Left renal pelvis (tissue), 4 donors: ENCODE data around the gene PIK3CD. TPM values are rescaled to one million over a fixed set of nuclear protein-coding genes. Genes with fewer than 3 reads are reported as not detected.
"Not testable (repeated sequence)": the region's sequence is repeated elsewhere in the genome, so short reads cannot be mapped to it uniquely, and the experiment has no call there.

Experiments
- DNase-seq, 4 donors: peaks; one replicate each; pipeline ENCODE4 v3.0.0-alpha.2; 2013; ENCODE audit warnings: low read depth in 4 of 4, low spot score in 3 of 4
- polyA plus RNA-seq, 4 donors: library from polyadenylated mRNA; unstranded; fragments of 120-200 nt; gene quantifications; one replicate each; pipeline ENCODE4 v1.2.1, GENCODE V29; 2013; ENCODE audit not compliant: insufficient read length in 4 of 4

PIK3CD gene
- polyA plus RNA-seq, 4 donors: 3.6 to 8.9 (median 6.0) TPM

DNA sequence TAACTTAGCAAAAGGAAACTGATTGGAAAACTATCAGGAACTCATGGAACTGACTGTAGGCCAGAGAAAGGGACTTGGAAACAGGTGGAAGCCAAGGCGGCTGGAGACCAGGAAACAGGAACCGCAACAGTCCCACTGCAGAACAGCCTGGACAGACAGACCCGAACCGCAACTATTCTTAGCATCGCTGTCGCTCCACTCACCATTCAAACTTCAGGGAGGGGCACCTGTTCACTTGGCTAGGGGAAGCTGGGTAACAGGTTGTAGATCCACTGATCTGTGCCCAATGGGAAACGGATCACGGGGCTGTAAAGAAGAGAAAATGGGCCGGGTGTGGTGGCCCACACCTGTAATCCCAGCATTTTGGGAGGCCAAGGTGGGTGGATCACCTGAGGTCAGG lies 110.3 kb downstream of the PIK3CD start:
- no peak for DNase-seq

DNA sequence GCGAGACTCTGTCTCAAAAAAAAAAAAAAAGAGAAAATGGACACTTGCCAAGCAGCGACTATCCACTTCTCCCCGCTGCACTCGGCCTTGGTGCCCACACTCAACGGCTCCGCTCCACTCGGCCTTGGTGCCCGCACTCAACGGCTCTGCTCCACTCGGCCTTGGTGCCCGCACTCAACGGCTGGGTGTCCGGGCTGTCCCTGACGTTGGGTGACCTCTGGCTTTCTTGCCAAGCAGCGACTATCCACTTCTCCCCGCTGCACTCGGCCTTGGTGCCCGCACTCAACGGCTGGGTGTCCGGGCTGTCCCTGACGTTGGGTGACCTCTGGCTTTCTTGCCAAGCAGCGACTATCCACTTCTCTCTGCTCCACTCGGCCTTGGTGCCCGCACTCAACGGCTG lies 110.9 kb downstream of the PIK3CD start:
- DNase-seq: not testable (repeated sequence)

DNA sequence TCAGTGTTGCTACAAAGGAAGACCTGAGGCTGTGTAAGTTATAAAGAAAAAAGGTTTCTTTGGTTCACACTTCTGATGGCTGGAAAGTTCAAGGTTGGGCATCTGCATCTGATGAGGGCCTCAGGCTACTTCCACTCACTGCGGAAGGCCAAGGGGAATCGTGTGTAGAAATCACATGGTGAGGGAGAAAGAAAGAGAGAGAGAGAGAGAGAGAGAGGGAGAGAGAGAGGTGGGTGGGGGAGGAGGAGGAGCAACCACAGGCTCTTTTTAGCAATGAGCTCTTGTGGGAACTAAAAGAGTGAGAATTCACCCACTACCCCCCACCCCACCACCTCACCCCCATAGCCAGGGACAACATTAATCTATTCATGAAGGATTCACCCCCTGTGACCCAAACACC lies 112.4 kb downstream of the PIK3CD start:
- no peak for DNase-seq

DNA sequence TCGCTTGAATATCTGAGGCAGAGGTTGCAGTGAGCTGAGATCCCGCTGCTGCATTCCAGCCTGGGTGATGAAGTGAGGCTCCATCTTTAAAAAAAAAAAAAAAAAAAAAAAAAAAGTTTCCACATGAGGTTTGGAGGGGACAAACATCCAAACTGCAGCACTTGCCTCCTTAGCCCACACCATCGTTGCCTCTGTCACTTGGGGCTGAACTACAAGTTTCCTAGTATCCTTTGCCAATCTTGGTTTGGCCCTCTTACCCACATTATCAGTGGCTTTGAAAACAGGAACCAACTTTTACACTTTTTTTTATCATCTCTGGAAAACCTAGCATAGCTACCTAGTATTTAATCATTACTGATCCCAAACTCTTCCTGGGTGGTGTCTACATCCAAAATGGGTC lies 113.0 kb downstream of the PIK3CD start:
- no peak for DNase-seq

DNA sequence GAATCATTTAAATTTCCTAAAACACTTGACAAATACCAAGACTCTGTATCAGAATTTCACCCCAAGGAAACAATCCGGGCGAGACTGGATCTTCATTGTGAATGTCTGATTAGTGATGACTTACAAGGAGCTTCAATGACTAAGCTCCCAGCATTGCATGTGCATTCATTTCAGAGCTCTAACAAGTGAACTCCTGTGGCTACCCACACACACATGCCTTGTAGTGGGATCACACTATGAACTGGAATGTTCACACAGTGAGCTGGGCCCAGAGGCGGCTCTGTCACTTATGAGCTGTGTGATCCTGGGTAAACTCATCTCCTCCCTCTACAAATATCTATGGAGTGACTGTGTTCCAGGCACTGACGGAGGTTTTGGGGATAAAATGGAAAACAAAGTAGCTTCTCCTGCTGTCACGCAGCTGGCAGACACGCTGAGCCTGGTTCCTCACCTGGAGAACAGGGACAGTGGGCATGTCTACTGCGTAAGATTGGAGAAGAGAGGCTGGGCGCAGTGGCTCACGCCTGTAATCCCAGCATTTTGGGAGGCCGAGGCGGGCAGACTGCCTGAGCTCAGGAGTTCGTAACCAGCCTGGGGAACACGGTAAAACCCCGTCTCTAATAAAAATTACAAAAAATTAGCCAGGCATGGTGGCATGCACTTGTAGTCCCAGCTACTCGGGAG lies 115.4 kb downstream of the PIK3CD start:
- DNase-seq: no peak

DNA sequence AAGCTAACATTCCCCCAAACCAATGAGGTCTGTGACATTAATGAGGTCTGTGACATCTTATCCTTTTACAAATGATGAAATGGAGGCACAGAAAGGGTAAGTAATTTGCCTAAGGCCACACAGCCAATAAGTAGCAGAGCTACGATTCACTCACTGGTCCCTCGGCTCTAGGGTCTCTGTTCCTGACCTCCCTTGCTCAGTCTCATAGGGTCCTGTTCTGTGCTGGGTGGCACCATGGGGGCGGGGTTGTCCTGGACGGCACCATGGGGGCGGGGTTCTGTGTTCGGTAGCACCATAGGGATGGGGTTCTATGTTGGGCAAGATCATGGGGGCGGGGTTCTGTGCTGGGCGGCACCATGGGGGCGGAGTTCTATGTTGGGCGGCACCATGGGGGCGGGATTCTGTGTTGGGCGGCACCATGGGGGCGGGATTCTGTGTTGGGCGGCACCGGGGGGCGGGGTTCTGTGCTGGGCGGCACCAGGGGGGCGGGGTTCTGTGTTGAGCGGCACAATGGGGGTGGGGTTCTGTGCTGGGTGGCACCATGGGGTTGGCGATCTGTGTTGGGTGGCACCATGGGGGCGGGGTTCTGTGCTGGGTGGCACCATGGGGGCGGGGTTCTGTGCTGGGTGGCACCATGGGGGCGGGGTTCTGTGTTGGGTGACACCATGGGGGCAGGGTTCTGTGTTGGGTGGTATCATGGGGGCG lies 116.6 kb downstream of the PIK3CD start:
- DNase-seq: no peak

DNA sequence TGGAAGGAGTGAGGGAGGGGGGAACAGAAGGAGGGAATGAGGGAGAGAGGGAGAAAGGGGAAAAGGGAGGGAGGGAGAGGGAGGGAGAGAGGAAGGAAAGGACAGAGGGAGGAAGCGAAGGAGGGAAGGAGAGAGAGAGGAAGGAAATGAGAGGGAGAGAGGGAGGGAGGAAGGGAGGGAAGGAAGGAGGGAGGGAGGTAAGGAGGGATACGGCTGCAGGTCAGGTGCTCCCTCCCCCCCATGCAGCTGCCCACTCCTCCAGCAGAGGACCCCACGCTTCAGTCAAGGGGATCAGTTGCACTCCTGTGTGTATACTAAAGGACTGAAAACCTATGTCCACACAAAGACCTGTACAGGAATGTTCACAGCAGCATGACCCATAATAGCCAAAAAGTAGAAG lies 117.5 kb downstream of the PIK3CD start:
- no peak for DNase-seq

DNA sequence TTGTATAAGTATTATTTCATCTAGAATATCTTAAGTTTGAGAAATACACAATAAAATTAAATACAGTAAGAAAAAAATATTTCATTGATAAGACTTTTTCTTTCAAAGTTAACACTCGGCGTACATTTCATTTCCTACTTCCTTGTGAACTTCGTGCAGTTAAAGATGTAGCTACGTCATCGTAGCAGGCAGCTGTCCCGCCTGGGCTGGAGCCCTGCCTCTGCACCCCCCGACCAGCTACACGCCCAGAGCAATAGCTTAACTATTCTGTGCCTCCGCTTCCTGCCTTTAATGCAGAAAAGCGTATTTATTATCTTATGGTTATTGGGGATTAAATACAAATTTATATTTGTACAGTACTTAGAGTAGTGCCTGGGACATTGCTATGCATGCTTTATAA lies 118.8 kb downstream of the PIK3CD start:
- DNase-seq: no peak

DNA sequence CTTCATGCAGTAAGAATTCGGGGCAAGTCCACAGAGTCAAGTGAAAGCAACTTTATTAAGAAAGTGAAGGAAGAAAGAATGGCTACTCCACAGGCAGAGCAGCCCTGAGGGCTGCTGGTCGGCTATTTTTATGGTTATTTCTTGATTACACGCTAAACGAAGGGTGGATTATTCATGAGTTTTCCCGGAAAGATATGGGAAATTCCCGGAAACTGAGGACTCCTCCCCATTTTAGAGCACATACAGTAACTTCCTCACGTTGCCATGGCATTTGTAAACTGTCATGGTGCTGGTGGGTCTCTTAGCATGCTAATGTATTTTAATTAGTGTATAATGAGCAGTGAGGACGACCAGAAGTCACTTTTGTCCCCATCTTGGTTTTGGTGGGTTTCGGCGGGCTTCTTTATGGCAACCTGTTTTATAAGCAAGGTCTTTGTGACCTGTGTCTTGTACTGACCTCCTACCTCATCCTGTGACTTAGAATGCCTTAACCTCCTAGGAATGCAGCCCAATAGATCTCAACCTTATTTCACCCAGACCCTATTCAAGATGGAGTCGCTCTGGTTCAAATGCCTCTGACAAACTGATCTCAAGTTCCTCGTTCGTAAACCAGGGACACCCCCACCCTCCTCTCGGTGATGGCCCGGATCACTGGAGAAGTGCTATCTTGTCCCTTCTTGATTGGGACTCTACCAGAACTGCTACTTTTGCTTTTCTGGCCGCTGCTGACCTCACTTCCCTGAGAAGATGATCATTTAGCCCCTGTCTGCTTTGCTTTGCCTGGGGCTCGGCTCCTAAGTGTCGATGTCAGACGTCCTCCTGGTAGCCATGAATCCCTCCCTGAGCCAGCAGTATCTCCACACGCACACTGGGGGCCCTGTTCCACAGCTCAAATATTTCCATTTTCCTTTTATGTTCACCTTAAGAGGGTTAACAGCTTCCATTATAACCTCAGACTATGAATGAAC lies 123.5 kb downstream of the PIK3CD start:
- no peak for DNase-seq

DNA sequence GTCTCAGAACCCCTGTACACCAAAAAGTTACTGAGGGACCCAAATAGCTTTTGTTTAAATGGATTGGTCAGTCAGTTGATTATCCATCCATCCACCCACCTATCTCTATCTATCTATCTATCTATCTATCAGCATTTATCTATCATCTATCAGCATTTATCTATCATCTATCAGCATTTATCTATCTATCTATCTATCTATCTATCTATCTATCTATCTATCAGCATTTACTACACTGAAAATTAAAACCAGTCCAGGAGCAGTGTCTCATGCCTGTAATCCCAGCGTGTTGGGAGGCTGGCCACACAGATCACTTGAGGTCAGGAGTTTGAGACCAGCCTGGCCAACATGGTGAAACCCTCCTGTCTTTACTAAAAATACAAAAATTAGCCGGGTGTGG lies 125.2 kb downstream of the PIK3CD start:
- DNase-seq: no peak

Other genes with a start within 250 kb of the PIK3CD start
- gene SLC25A33, start 112.3 kb upstream of the PIK3CD start, polyA plus RNA-seq: 1 to 10 TPM; 2.9 to 4.6 (median 4.3) TPM
- gene TMEM201, start 62.8 kb upstream of the PIK3CD start, polyA plus RNA-seq: 10 to 100 TPM; 14.2 to 22.9 (median 15.6) TPM
- gene CLSTN1, start 172.2 kb downstream of the PIK3CD start, polyA plus RNA-seq: 100 to 1,000 TPM; 137 to 159 (median 154) TPM